ENCODE results near the gene RPL18. TPM values are rescaled to one million over a fixed set of nuclear protein-coding genes. Genes with fewer than 3 reads are reported as not detected.

Gene RPL18
- total RNA-seq, 2 experiments from 2014 or later, result 1,968 to 2,008 TPM

GRCh38 chr19:48650974-48651682, 32.1 kb upstream of the RPL18 start:
- DNase-seq, result no peak
- H3K4me1 Mint-ChIP-seq, result peaks cover 15% of the 10 kb centered on the region
- no peak overlapping the region for H3K4me3 Mint-ChIP-seq
- H3K9me3 Mint-ChIP-seq, result no peaks in the 10 kb centered on the region
- H3K36me3 Mint-ChIP-seq, result no peaks in the 10 kb centered on the region
- H3K27ac Mint-ChIP-seq, result no peak overlapping the region
- H3K27me3 Mint-ChIP-seq, result no peaks in the 10 kb centered on the region

GRCh38 chr19:48648134-48648533, 29.2 kb upstream of the RPL18 start:
- H3K4me3 Mint-ChIP-seq, result no peak overlapping the region
- H3K36me3 Mint-ChIP-seq, result no peaks in the 10 kb centered on the region
- no peak for DNase-seq
- H3K4me1 Mint-ChIP-seq, result peaks cover 28% of the 10 kb centered on the region
- no peak overlapping the region for H3K27ac Mint-ChIP-seq
- H3K27me3 Mint-ChIP-seq, result no peaks in the 10 kb centered on the region
- no peaks in the 10 kb centered on the region for H3K9me3 Mint-ChIP-seq

- peak overlapping the region; percentile 36 for H3K27ac Mint-ChIP-seq
- no peaks in the 10 kb centered on the region for H3K9me3 Mint-ChIP-seq
- H3K36me3 Mint-ChIP-seq, result no peaks in the 10 kb centered on the region
- no peak for DNase-seq
- peaks cover 28% of the 10 kb centered on the region for H3K4me1 Mint-ChIP-seq
- peak overlapping the region; percentile 26 for H3K4me3 Mint-ChIP-seq
- no peaks in the 10 kb centered on the region for H3K27me3 Mint-ChIP-seq
Measured at GRCh38 chr19:48646722-48647216, 27.8 kb upstream of the RPL18 start.

- no peaks in the 10 kb centered on the region for H3K9me3 Mint-ChIP-seq
- no peaks in the 10 kb centered on the region for H3K36me3 Mint-ChIP-seq
- peak; percentile 94 for DNase-seq
- no peaks in the 10 kb centered on the region for H3K27me3 Mint-ChIP-seq
- peaks cover 28% of the 10 kb centered on the region for H3K4me1 Mint-ChIP-seq
- peak within 1 kb of the TSS; percentile 86 for H3K4me3 Mint-ChIP-seq
- H3K27ac Mint-ChIP-seq, result peak within 1 kb of the TSS; percentile 78
Measured at GRCh38 chr19:48646001-48646721, 27.2 kb upstream of the RPL18 start, which contains the start of gene CA11. CA11 (minus strand) TSS chr19:48646187; CDS start chr19:48645632, 555 bp downstream.

GRCh38 chr19:48645620-48646000, 26.6 kb upstream of the RPL18 start:
- no peaks in the 10 kb centered on the region for H3K36me3 Mint-ChIP-seq
- H3K9me3 Mint-ChIP-seq, result no peaks in the 10 kb centered on the region
- H3K4me1 Mint-ChIP-seq, result peaks cover 28% of the 10 kb centered on the region
- H3K27ac Mint-ChIP-seq, result peak overlapping the region; percentile 77
- peak overlapping the region; percentile 86 for H3K4me3 Mint-ChIP-seq
- DNase-seq, result no peak
- no peaks in the 10 kb centered on the region for H3K27me3 Mint-ChIP-seq

- Mint-ChIP-seq H3K27me3 (no peaks in the 10 kb centered on the region), H3K36me3 (no peaks in the 10 kb centered on the region), H3K9me3 (no peaks in the 10 kb centered on the region), H3K4me3 (peak overlapping the region; percentile 86), H3K27ac (peak overlapping the region; percentile 78), H3K4me1 (peaks cover 28% of the 10 kb centered on the region)
- DNase-seq, result peak; percentile 76
Measured at GRCh38 chr19:48644839-48645619, 26.1 kb upstream of the RPL18 start.

- DNase-seq, result no peak
- H3K27me3 Mint-ChIP-seq, result no peaks in the 10 kb centered on the region
- H3K4me1 Mint-ChIP-seq, result peaks cover 27% of the 10 kb centered on the region
- H3K9me3 Mint-ChIP-seq, result no peaks in the 10 kb centered on the region
- H3K4me3 Mint-ChIP-seq, result peak overlapping the region; percentile 30
- H3K36me3 Mint-ChIP-seq, result no peaks in the 10 kb centered on the region
- no peak overlapping the region for H3K27ac Mint-ChIP-seq
Measured at GRCh38 chr19:48644355-48644754, 25.4 kb upstream of the RPL18 start.

GRCh38 chr19:48642862-48643261, 23.9 kb upstream of the RPL18 start:
- Mint-ChIP-seq H3K4me3 (no peak overlapping the region), H3K36me3 (peaks cover 10% of the 10 kb centered on the region), H3K4me1 (peaks cover 35% of the 10 kb centered on the region), H3K27me3 (no peaks in the 10 kb centered on the region), H3K9me3 (no peaks in the 10 kb centered on the region), H3K27ac (no peak overlapping the region)
- DNase-seq, result no peak

- no peaks in the 10 kb centered on the region for H3K9me3 Mint-ChIP-seq
- no peak overlapping the region for H3K27ac Mint-ChIP-seq
- no peaks in the 10 kb centered on the region for H3K27me3 Mint-ChIP-seq
- DNase-seq, result no peak
- H3K36me3 Mint-ChIP-seq, result peaks cover 10% of the 10 kb centered on the region
- H3K4me3 Mint-ChIP-seq, result no peak overlapping the region
- H3K4me1 Mint-ChIP-seq, result peaks cover 39% of the 10 kb centered on the region
Measured at GRCh38 chr19:48641850-48642249, 22.9 kb upstream of the RPL18 start.

- peak overlapping the region; percentile 45 for H3K4me3 Mint-ChIP-seq
- H3K27ac Mint-ChIP-seq, result peak overlapping the region; percentile 51
- peaks cover 35% of the 10 kb centered on the region for H3K4me1 Mint-ChIP-seq
- peaks cover 10% of the 10 kb centered on the region for H3K36me3 Mint-ChIP-seq
- no peaks in the 10 kb centered on the region for H3K9me3 Mint-ChIP-seq
- no peak for DNase-seq
- no peaks in the 10 kb centered on the region for H3K27me3 Mint-ChIP-seq
Measured at GRCh38 chr19:48639483-48640375, 20.8 kb upstream of the RPL18 start.

- H3K36me3 Mint-ChIP-seq, result peaks cover 10% of the 10 kb centered on the region
- peak overlapping the region; percentile 98 for H3K27ac Mint-ChIP-seq
- peak overlapping the region; percentile 87 for H3K4me3 Mint-ChIP-seq
- no peaks in the 10 kb centered on the region for H3K9me3 Mint-ChIP-seq
- no peaks in the 10 kb centered on the region for H3K27me3 Mint-ChIP-seq
- peaks cover 38% of the 10 kb centered on the region for H3K4me1 Mint-ChIP-seq
- DNase-seq, result no peak
Measured at GRCh38 chr19:48638831-48639381, 19.9 kb upstream of the RPL18 start.

GRCh38 chr19:48637948-48638830, 19.2 kb upstream of the RPL18 start:
- H3K9me3 Mint-ChIP-seq, result no peaks in the 10 kb centered on the region
- H3K4me3 Mint-ChIP-seq, result peak overlapping the region; percentile 87
- H3K4me1 Mint-ChIP-seq, result peaks cover 42% of the 10 kb centered on the region
- peak overlapping the region; percentile 98 for H3K27ac Mint-ChIP-seq
- no peaks in the 10 kb centered on the region for H3K27me3 Mint-ChIP-seq
- H3K36me3 Mint-ChIP-seq, result peaks cover 10% of the 10 kb centered on the region
- DNase-seq, result peak; percentile 78

GRCh38 chr19:48637449-48637947, 18.5 kb upstream of the RPL18 start:
- Mint-ChIP-seq H3K27ac (peak overlapping the region; percentile 98), H3K4me3 (peak overlapping the region; percentile 95), H3K4me1 (peaks cover 47% of the 10 kb centered on the region), H3K36me3 (peaks cover 10% of the 10 kb centered on the region), H3K27me3 (no peaks in the 10 kb centered on the region), H3K9me3 (no peaks in the 10 kb centered on the region)
- DNase-seq, result peak; percentile 99

All from activated naive CD8-positive, alpha-beta T cell treated with anti-CD3 and anti-CD28 coated beads for 36 hours (primary cell).